Transverse colon (tissue), 4 donors: ENCODE results near the gene SPACA6. TPM values are rescaled to one million over a fixed set of nuclear protein-coding genes. Genes with fewer than 3 reads are reported as not detected.
"Not testable (repeated sequence)": the region's sequence is repeated elsewhere in the genome, so short reads cannot be mapped to it uniquely, and the experiment has no call there.

Source experiments
- DNase-seq: peaks from one replicate; pipeline ENCODE4 v3.0.0-alpha.2; 2019
- H3K27ac ChIP-seq, 4 donors: fragments of 200-600 bp; sonication (generic); 2 replicates each; pipeline ENCODE4 v1.5.1; 2016 to 2018; ENCODE audit warnings: inconsistent platforms in 4 of 4
- H3K27me3 ChIP-seq: fragments of 200-600 bp; sonication (generic); 2 replicates; pipeline ENCODE4 v1.5.1; 2017; ENCODE audit warnings: inconsistent platforms
- H3K36me3 ChIP-seq, 4 donors: fragments of 200-600 bp; sonication (generic); 2 replicates each; pipeline ENCODE4 v1.5.1; 2017 to 2019; ENCODE audit warnings: inconsistent platforms in 4 of 4
- H3K4me1 ChIP-seq, 4 donors: fragments of 200-600 bp; sonication (generic); 2 replicates each; pipeline ENCODE4 v1.5.1; 2017 to 2020; ENCODE audit warnings: inconsistent platforms in 4 of 4
- H3K4me3 ChIP-seq, 4 donors: fragments of 200-600 bp; sonication (generic); 1 replicate in 1 of 4; 2 replicates in 3 of 4; pipeline versions ENCODE4 v1.5.1 to v1.6.1; 2017 to 2019; ENCODE audit warnings: inconsistent platforms in 4 of 4
- H3K9me3 ChIP-seq, 2 donors: fragments of 200-600 bp; sonication (generic); 2 replicates each; pipeline ENCODE4 v1.5.1; 2017 to 2019; ENCODE audit warnings: inconsistent platforms in 2 of 2
- CTCF ChIP-seq, 5 experiments: fragments of 200-600 bp in 3 of 5; fragments of 450-650 bp in 2 of 5; sonication (generic) in 3 of 5; IDR thresholded peaks; 1 replicate in 2 of 5; 2 replicates in 3 of 5; pipeline ENCODE4 v1.5.1; 2016 to 2017; ENCODE audit warnings: antibody characterized with exemption in 5 of 5, inconsistent platforms in 3 of 5, mild to moderate bottlenecking in 2 of 5, moderate library complexity in 1 of 5
- EP300 ChIP-seq: sonication (generic); formaldehyde crosslinking; IDR thresholded peaks from one replicate; pipeline ENCODE4 v1.6.1; 2017; ENCODE audit warnings: antibody characterized with exemption, low read depth
- POLR2A ChIP-seq: fragments of 450-650 bp; IDR thresholded peaks from one replicate; pipeline ENCODE4 v1.6.1; 2016; ENCODE audit warnings: antibody characterized with exemption, mild to moderate bottlenecking, moderate library complexity
- POLR2AphosphoS5 ChIP-seq, 3 donors: sonication (generic); formaldehyde crosslinking; IDR thresholded peaks; one replicate each; pipeline ENCODE4 v1.6.1; 2016; ENCODE audit warnings: antibody characterized with exemption in 3 of 3
- WGBS, 2 donors: methylation state at CpG; one replicate each; pipeline ENCODE4 v1.1.5; 2018; ENCODE audit warnings: low coverage in 1 of 2; 5-methylcytosine and 5-hydroxymethylcytosine counted together
- in situ Hi-C, 4 donors: fragments of 200-750 bp; cut with MboI; loops; one replicate each; pipeline versions ENCODE4 v1.15.0 to v1.15.1; 2017; ENCODE audit warnings: low sequenced_read_pairs in 3 of 4, low pct_ligation_motif_present in 1 of 4, low pct_unique_long_range_greater_than_20kb in 1 of 4
- intact Hi-C: fragments of 100-400 bp; cut with DNase I; formaldehyde crosslinking; loops from one replicate; pipeline ENCODE4 v1.15.1; 2023; ENCODE audit warnings: low total_unique reads
- total RNA-seq, 4 donors: library from RNA; depleted of rRNA; stranded (reverse); fragments of >200 nt; gene quantifications; one replicate each; pipeline ENCODE4 v1.1.0, GENCODE V29; 2016

Gene SPACA6
- total RNA-seq, result 10 to 100 TPM in 2 of 4 donors, 1 to 10 TPM in 2; 2.3 to 25.1 (median 12.4) TPM

- H3K4me3 ChIP-seq, result peak within 1 kb of the TSS in 3 of 4 donors; percentile 73 to 77 (median 77)
- peaks cover 24% of the 10 kb centered on the region for H3K27me3 ChIP-seq
- no peak for DNase-seq
- H3K9me3 ChIP-seq, result no peaks in the 10 kb centered on the region
- in situ Hi-C loops, result no loop called here
- no peaks in the 10 kb centered on the region for H3K36me3 ChIP-seq
- TF ChIP-seq EP300 (no peak), POLR2A (no peak), POLR2AphosphoS5 (IDR thresholded peaks at IDR 0.05) (no peak), CTCF (IDR thresholded peaks at IDR 0.05) (no peak)
- intact Hi-C loops, result loop anchor here (10.0 kb wide), 2 partner anchors 318 to 572 kb away; partner anchors contain the start of genes NKG7 and ZNF766
- H3K4me1 ChIP-seq, result peaks cover 0 to 36% (median 11%) of the 10 kb centered on the region in 4 donors
- peak within 1 kb of the TSS in 3 of 4 donors; percentile 92 to 98 (median 97) for H3K27ac ChIP-seq
- WGBS, 2 donors, result 78% methylated on average over 8 of the region's 8 CpGs; no CpG with 5 or more reads in 1 of the 2 donors
Measured at GRCh38 chr19:51693260-51693659, at the start of gene SPACA6. SPACA6 (plus strand) TSS chr19:51693330; CDS start chr19:51693527, 197 bp downstream.

GRCh38 chr19:51644636-51645271 lies 48.4 kb upstream of the SPACA6 start:
- in situ Hi-C loops, result no loop called here
- H3K27ac ChIP-seq, result no peak overlapping the region

GRCh38 chr19:51646730-51647129 lies 46.4 kb upstream of the SPACA6 start, which contains the start of gene SIGLEC14:
SIGLEC14 (minus strand) TSS chr19:51646825; CDS start chr19:51646759, 66 bp downstream.
- H3K36me3 ChIP-seq, intact Hi-C loops, H3K4me3 ChIP-seq, in situ Hi-C loops, H3K27ac ChIP-seq, H3K9me3 ChIP-seq, H3K27me3 ChIP-seq, H3K4me1 ChIP-seq, DNase-seq: not testable (repeated sequence)
- WGBS, 2 donors, result 47% methylated on average over 8 of the region's 10 CpGs; no CpG with 5 or more reads in 1 of the 2 donors

More at GRCh38 chr19:51644636-51645271, 48.4 kb upstream of the SPACA6 start:
- intact Hi-C loops, result no loop called here
- DNase-seq, result no peak
- no peaks in the 10 kb centered on the region for H3K27me3 ChIP-seq
- 39% methylated on average over 10 of the region's 11 CpGs; no CpG with 5 or more reads in 1 of the 2 donors for WGBS, 2 donors
- TF ChIP-seq POLR2A, result no peak
- TF ChIP-seq CTCF (IDR thresholded peaks at IDR 0.05), result no peak
- no peak for TF ChIP-seq EP300
- no peak for TF ChIP-seq POLR2AphosphoS5 (IDR thresholded peaks at IDR 0.05)
- H3K36me3 ChIP-seq, result no peaks in the 10 kb centered on the region
- H3K4me3 ChIP-seq, result peak overlapping the region in 1 of 4 donors; percentile 28
- no peaks in the 10 kb centered on the region for H3K9me3 ChIP-seq
- H3K4me1 ChIP-seq, result no peaks in the 10 kb centered on the region

- no peaks in the 10 kb centered on the region for H3K4me1 ChIP-seq
- TF ChIP-seq EP300 (no peak), CTCF (IDR thresholded peaks at IDR 0.05) (no peak), POLR2AphosphoS5 (IDR thresholded peaks at IDR 0.05) (no peak), POLR2A (no peak)
- H3K36me3 ChIP-seq, result no peaks in the 10 kb centered on the region
- H3K27me3 ChIP-seq, result no peaks in the 10 kb centered on the region
- H3K27ac ChIP-seq, result no peak overlapping the region
- H3K4me3 ChIP-seq, result no peak overlapping the region
- 87 to 91% methylated on average over 3 to 6 of the region's 6 CpGs for WGBS, 2 donors
- H3K9me3 ChIP-seq, result no peaks in the 10 kb centered on the region
- intact Hi-C loops (no loop called here), in situ Hi-C loops (no loop called here)
- no peak for DNase-seq
Measured at GRCh38 chr19:51647318-51647717, 45.8 kb upstream of the SPACA6 start.
